Measurements from ENCODE around the gene RSPRY1.
"Not testable (repeated sequence)": the region's sequence is repeated elsewhere in the genome, so short reads cannot be mapped to it uniquely, and the experiment has no call there.

RSPRY1 gene

DNA sequence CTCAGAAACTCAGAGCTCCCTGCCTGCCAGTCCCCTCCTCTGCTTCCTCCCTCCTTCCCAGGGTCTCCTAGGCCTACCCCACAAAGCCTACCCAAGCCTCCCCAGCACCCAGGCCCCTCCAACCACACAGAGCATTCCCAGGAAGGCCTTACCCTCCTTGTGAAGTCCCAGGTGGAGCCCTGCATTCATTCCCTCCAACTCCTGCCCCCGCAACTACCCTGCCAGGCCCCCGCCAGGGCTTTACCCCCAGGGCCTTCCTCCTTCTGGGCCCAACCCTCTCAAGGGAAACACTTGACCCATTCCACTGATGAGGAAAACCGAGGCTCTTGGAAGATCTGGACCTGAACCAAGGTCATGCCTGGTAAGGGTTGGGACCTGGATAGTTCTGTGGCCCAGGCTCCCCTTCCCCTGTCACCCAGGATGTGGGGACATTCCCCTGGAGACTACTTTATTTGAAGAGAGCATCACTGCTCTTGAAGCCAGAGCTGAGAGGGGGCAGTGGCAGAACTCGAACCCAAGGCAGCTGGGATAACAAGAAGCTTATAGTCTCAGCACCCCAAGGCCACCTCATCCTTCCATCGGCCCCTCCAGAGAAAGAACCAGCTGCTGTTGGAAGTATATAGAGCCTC lies 85.9 kb downstream of the RSPRY1 start:
- no peak for DNase-seq (ENCODE audit: low read depth)

GRCh38 chr16:57273359-57273758 lies 87.2 kb downstream of the RSPRY1 start:
- no peak for DNase-seq (ENCODE audit: low read depth)

DNA sequence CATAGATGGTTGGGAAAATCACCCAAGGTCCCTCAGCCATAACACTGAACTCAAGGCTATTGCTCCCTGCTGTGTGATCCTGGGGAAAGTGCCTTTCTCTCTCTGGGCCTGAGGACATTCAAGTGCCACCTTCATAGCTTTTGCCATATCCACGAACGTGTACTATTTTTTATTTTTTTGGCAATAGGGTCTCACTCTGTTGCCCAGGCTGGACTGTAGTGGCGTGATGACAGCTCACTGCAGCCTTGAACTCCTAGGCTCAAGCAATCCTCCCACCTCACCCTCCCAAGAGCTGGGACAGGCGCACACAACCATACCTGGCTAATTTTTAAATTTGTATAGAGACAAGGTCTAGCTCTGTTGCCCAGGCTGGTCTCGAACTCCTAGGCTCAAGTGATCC lies 87.7 kb downstream of the RSPRY1 start:
- DNase-seq (ENCODE audit: low read depth) = no peak

- not testable (repeated sequence) for DNase-seq (ENCODE audit: low read depth)
Observed at GRCh38 chr16:57275946-57276345, 89.8 kb downstream of the RSPRY1 start.

- DNase-seq (ENCODE audit: low read depth) = no peak
Observed at GRCh38 chr16:57276596-57276995, 90.5 kb downstream of the RSPRY1 start.

- peak; percentile 94 for DNase-seq (ENCODE audit: low read depth)
Observed at GRCh38 chr16:57277586-57277985, 91.5 kb downstream of the RSPRY1 start.

DNA sequence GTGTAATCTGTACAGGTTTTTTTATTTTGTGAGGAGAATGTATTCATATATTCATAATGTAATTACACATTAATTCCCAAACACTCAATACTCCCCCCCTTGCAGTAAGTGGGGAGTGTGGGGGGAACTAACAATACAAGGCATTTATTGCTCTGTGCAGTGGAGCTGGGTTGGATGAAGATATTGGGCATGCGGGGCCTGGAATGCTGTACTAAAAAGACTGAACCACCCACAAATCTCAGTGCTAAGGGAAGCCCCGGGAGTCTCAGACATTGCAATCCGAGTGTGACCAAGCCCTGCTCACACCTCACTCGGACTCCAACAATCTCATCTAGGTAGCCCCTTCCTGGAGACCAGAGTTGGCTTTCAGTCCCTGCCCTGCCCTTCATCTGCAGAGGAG lies 92.4 kb downstream of the RSPRY1 start:
- DNase-seq (ENCODE audit: low read depth) = no peak

- DNase-seq (ENCODE audit: low read depth) = no peak
Observed at GRCh38 chr16:57279780-57280638, 93.9 kb downstream of the RSPRY1 start.

GRCh38 chr16:57281791-57282190 lies 95.7 kb downstream of the RSPRY1 start:
- no peak for DNase-seq (ENCODE audit: low read depth)

GRCh38 chr16:57282510-57283213 lies 96.5 kb downstream of the RSPRY1 start:
- no peak for DNase-seq (ENCODE audit: low read depth)

- DNase-seq (ENCODE audit: low read depth) = no peak
Observed at GRCh38 chr16:57283214-57283958, 97.3 kb downstream of the RSPRY1 start.

DNA sequence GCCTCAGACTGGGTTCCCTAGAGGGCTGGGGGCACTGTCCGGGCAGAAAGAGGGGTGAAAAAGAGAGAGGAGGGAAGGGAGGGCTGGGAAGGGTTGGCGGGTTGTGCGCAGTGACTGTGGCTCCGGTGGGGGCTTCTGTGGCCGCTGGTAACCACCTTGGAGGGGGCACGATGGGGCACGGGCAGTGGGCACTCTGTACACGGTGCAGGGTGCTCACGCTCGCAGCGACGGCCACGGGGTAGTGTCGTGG lies 97.8 kb downstream of the RSPRY1 start:
- no peak for DNase-seq (ENCODE audit: low read depth)

DNA sequence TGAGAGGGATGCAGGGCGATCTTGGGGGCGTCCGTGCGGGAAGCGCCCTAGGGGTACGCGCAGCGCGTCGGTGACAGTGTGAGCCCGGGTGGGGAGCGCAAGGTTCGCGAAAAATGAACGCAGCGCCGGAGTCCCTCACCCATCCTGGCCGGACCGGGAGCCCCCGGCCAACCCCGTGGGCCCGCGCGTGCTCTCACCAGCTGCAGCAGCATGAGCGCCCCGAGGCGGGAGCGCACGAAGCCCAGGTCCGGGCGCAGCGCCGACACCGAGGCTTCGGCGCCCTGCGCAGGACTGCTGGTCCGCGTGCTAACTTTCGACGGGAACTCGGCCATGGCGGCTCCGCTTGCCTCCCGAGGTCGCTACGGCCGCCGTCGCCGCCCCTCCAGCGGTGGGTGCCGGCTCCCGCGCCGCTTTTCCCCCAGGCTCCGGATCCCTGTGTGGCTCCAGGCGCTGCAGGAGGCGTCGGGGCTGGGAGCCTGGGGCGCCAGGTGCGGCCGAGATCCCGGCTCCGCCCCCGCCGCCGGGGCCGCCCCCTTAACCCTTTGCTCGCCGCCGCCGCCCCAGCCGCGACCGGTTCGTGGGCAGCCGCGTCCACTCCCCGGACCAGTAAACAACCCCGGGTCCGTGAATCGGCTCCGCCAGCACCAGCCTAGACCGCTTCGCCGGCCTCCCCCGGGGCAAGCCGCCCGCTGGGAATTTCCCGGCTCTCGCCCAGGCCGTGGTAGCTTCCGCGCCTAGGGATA lies 98.3 kb downstream of the RSPRY1 start, which contains the start of gene PLLP:
PLLP (minus strand) TSS at position 464 of the 743 bp plus-strand sequence; CDS start at position 332, 132 bp downstream.
- peak; percentile 45 for DNase-seq (ENCODE audit: low read depth)

- DNase-seq (ENCODE audit: low read depth) = no peak
Observed at GRCh38 chr16:57284952-57285363, 98.8 kb downstream of the RSPRY1 start.

GRCh38 chr16:57285379-57285778 lies 99.2 kb downstream of the RSPRY1 start:
- no peak for DNase-seq (ENCODE audit: low read depth)

GRCh38 chr16:57289391-57290257 lies 103.5 kb downstream of the RSPRY1 start:
- DNase-seq (ENCODE audit: low read depth) = no peak
